DOHH2 (cell line): ENCODE data around the gene OR8G5.
"Not testable (repeated sequence)": the region's sequence is repeated elsewhere in the genome, so short reads cannot be mapped to it uniquely, and the experiment has no call there.

ENCODE experiments used
- H3F3A ChIP-seq: fragments of 200-600 bp; sonication (generic), shearing (Covaris generic); 2 replicates; pipeline ENCODE4 v1.6.0; 2016; ENCODE audit warnings: antibody characterized with exemption, mild to moderate bottlenecking; ENCODE audit not compliant: control insufficient read depth, insufficient read depth
- H3K27ac ChIP-seq: fragments of 200-600 bp; sonication (generic); 2 replicates; pipeline ENCODE4 v1.5.1; 2014; ENCODE audit warnings: low read depth, mild to moderate bottlenecking, low read length, moderate library complexity
- H3K27me3 ChIP-seq: fragments of 200-600 bp; sonication (generic); 2 replicates; pipeline ENCODE4 v1.6.1; 2014; ENCODE audit warnings: mild to moderate bottlenecking, low read length, mixed read lengths; ENCODE audit not compliant: control insufficient read depth
- H3K36me3 ChIP-seq: fragments of 200-600 bp; sonication (generic); 2 replicates; pipeline ENCODE4 v1.6.1; 2014; ENCODE audit warnings: mild to moderate bottlenecking, low read length, moderate library complexity, mixed read lengths; ENCODE audit not compliant: control insufficient read depth
- H3K4me1 ChIP-seq: fragments of 200-600 bp; sonication (generic); 2 replicates; pipeline ENCODE4 v1.6.1; 2014; ENCODE audit warnings: mild to moderate bottlenecking, low read length, mixed read lengths; ENCODE audit not compliant: control insufficient read depth
- H3K4me2 ChIP-seq: fragments of 200-600 bp; sonication (generic); 2 replicates; pipeline ENCODE4 v1.6.0; 2014; ENCODE audit warnings: mild to moderate bottlenecking, low read length, moderate library complexity
- H3K4me3 ChIP-seq: fragments of 200-600 bp; sonication (generic); 2 replicates; pipeline ENCODE4 v1.5.1; 2014; ENCODE audit warnings: mild to moderate bottlenecking, low read length, mixed read lengths
- H3K79me2 ChIP-seq: fragments of 200-600 bp; sonication (generic); 2 replicates; pipeline ENCODE4 v1.6.1; 2014; ENCODE audit warnings: mild to moderate bottlenecking, low read length, mixed read lengths; ENCODE audit not compliant: control insufficient read depth
- H3K9me2 ChIP-seq: fragments of 200-600 bp; sonication (generic); replicated peaks from 2 replicates; pipeline ENCODE4 v1.6.1; 2014; ENCODE audit warnings: mild to moderate bottlenecking, low read length, mixed read lengths; ENCODE audit not compliant: control insufficient read depth
- H3K9me3 ChIP-seq: fragments of 200-600 bp; sonication (generic); 2 replicates; pipeline ENCODE4 v1.6.1; 2014; ENCODE audit warnings: antibody characterized with exemption, low read length, mixed read lengths; ENCODE audit not compliant: control insufficient read depth, insufficient read depth
- H4K20me1 ChIP-seq: fragments of 200-600 bp; sonication (generic); 2 replicates; pipeline ENCODE4 v1.6.0; 2014; ENCODE audit warnings: low read depth, mild to moderate bottlenecking, antibody characterized with exemption, low read length, moderate library complexity; ENCODE audit not compliant: control insufficient read depth, insufficient read depth
- EZH2phosphoT487 ChIP-seq: fragments of 200-600 bp; sonication (generic); IDR thresholded peaks from 2 replicates; pipeline ENCODE4 v1.6.1; 2017; ENCODE audit warnings: borderline replicate concordance, mild to moderate bottlenecking, antibody characterized with exemption, low read length, moderate library complexity, mixed read lengths
- TF ChIP-seq, protein P1 (sequence below): fragments of 200-600 bp; sonication (generic); IDR thresholded peaks from one replicate; pipeline ENCODE4 v1.5.1; 2014; ENCODE audit warnings: antibody characterized with exemption, mild to moderate bottlenecking, low read depth, low read length; ENCODE audit not compliant: poor library complexity, severe bottlenecking

The OR8G5 gene

DNA sequence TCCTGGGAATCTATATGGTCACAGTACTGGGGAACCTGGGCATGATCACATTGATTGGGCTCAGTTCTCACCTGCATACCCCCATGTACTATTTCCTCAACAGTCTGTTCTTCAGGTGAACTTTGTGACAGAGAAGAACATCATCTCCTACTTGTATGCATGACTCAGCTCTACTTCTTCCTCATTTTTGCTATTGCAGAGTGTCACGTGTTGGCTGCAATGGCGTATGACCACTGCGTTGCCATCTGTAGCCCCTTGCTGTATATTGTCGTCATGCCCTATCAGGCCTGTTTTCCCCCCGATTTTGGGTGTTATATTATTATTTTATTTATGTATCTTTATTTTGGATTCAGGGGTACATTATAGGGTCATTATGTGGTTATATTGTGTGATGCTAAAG lies 17.7 kb upstream of the OR8G5 start:
- no peaks in the 10 kb centered on the region for H3K79me2 ChIP-seq
- TF ChIP-seq EZH2phosphoT487, result no peak
- TF ChIP-seq, protein P1, sequence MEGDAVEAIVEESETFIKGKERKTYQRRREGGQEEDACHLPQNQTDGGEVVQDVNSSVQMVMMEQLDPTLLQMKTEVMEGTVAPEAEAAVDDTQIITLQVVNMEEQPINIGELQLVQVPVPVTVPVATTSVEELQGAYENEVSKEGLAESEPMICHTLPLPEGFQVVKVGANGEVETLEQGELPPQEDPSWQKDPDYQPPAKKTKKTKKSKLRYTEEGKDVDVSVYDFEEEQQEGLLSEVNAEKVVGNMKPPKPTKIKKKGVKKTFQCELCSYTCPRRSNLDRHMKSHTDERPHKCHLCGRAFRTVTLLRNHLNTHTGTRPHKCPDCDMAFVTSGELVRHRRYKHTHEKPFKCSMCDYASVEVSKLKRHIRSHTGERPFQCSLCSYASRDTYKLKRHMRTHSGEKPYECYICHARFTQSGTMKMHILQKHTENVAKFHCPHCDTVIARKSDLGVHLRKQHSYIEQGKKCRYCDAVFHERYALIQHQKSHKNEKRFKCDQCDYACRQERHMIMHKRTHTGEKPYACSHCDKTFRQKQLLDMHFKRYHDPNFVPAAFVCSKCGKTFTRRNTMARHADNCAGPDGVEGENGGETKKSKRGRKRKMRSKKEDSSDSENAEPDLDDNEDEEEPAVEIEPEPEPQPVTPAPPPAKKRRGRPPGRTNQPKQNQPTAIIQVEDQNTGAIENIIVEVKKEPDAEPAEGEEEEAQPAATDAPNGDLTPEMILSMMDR, result no peak
- H3K36me3 ChIP-seq, result no peaks in the 10 kb centered on the region
- H3K4me1 ChIP-seq, result no peaks in the 10 kb centered on the region
- H3F3A ChIP-seq, result no peaks in the 10 kb centered on the region
- H3K27me3 ChIP-seq, result no peaks in the 10 kb centered on the region
- no peak overlapping the region for H3K27ac ChIP-seq
- no peaks in the 10 kb centered on the region for H3K9me2 ChIP-seq
- no peaks in the 10 kb centered on the region for H4K20me1 ChIP-seq
- H3K4me3 ChIP-seq, result no peak overlapping the region
- no peak overlapping the region for H3K4me2 ChIP-seq
- no peaks in the 10 kb centered on the region for H3K9me3 ChIP-seq

DNA sequence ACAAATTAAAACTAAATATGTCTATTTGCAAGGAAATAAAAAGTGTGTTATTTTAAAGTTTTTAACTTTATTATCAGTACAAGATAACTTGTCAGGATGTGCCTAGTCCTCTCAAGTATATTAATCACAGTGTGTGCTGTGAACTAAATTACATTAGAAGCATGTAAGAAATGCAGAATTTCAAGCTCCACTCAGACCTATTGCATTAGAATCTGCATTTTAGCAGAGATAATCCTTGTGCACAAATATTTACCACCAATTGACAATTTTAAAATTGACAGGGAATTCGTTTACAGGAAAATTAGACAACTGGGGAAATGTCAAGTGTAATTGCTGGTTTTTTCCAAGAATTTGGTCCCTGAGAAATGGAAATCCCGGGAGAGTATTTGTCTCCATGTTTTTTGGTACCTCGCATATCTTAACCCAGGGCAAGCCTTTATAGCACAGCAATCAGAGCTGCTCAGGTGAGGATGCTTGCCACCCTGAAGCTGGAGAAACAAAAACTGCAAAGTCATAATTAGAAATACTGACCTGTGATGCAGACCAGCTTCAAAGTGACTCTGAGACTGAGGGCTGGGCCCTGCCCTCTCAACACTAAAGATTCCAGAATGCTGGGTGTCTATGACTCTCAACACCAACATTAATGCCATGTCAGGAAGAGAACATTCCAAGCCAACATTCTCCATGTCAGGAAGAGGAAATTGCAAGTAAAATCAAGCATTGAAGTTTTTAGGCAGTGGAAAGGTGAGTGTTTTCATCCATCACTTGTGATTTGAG lies 15.4 kb upstream of the OR8G5 start, which contains the start of gene OR8G1:
OR8G1 (plus strand) TSS at position 475 of the 777 bp plus-strand sequence. CDS start 8,581 bp downstream, outside the sequence.
- Histone ChIP-seq H3K79me2 (no peaks in the 10 kb centered on the region), H3K27me3 (no peaks in the 10 kb centered on the region), H4K20me1 (no peaks in the 10 kb centered on the region), H3K9me3 (no peaks in the 10 kb centered on the region), H3K36me3 (no peaks in the 10 kb centered on the region), H3K4me3 (no peak within 1 kb of the TSS), H3K27ac (no peak within 1 kb of the TSS), H3F3A (no peaks in the 10 kb centered on the region), H3K4me1 (no peaks in the 10 kb centered on the region), H3K9me2 (no peaks in the 10 kb centered on the region), H3K4me2 (no peak within 1 kb of the TSS)
- TF ChIP-seq, protein P1, result no peak

DNA sequence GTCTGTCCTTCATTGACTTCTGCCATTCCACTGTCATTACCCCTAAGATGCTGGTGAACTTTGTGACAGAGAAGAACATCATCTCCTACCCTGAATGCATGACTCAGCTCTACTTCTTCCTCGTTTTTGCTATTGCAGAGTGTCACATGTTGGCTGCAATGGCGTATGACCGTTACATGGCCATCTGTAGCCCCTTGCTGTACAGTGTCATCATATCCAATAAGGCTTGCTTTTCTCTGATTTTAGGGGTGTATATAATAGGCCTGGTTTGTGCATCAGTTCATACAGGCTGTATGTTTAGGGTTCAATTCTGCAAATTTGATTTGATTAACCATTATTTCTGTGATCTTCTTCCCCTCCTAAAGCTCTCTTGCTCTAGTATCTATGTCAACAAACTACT lies 6.3 kb upstream of the OR8G5 start:
- H3K36me3 ChIP-seq, H3K4me3 ChIP-seq, H3F3A ChIP-seq: not testable (repeated sequence)

DNA sequence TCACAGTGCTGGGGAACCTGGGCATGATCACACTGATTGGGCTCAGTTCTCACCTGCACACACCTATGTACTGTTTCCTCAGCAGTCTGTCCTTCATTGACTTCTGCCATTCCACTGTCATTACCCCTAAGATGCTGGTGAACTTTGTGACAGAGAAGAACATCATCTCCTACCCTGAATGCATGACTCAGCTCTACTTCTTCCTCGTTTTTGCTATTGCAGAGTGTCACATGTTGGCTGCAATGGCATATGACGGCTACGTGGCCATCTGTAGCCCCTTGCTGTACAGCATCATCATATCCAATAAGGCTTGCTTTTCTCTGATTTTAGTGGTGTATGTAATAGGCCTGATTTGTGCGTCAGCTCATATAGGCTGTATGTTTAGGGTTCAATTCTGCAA lies 8.9 kb downstream of the OR8G5 start:
- not testable (repeated sequence) for H3K9me3 ChIP-seq, H3K27me3 ChIP-seq, H4K20me1 ChIP-seq, H3F3A ChIP-seq, H3K27ac ChIP-seq, H3K79me2 ChIP-seq, H3K9me2 ChIP-seq, H3K4me2 ChIP-seq, H3K36me3 ChIP-seq, H3K4me1 ChIP-seq, H3K4me3 ChIP-seq

More for the DNA sequence above, 6.3 kb upstream of the OR8G5 start:
- H3K27ac ChIP-seq, H3K9me2 ChIP-seq, H3K9me3 ChIP-seq, H3K4me2 ChIP-seq, H4K20me1 ChIP-seq, H3K27me3 ChIP-seq, H3K4me1 ChIP-seq, H3K79me2 ChIP-seq: not testable (repeated sequence)

DNA sequence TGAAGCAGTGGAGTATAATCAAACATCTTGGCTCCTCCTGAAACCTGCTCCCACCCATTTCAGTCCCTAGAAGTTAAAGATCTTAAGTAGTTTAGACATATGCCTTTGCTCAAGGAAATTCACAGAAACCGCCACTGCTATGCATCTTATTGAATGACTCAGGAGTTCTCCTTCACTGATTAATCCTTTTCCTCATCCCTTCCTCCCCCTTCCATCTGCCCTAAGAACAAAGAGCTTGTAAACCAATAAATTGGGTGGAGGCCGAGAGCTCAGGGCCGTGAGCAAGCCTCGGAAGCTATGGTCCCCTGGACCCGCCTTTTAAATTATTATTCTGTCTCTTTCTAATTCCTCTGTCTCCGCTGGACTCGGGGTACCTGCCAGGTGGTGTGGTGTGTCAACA lies 14.7 kb downstream of the OR8G5 start:
- not testable (repeated sequence) for H3K4me2 ChIP-seq, H4K20me1 ChIP-seq, H3F3A ChIP-seq, H3K4me1 ChIP-seq, H3K36me3 ChIP-seq, H3K9me2 ChIP-seq, H3K9me3 ChIP-seq, H3K27ac ChIP-seq, H3K4me3 ChIP-seq, H3K79me2 ChIP-seq, H3K27me3 ChIP-seq
